HepG2 (cell line): ENCODE results near the gene RCAN2. TPM values are rescaled to one million over a fixed set of nuclear protein-coding genes. Genes with fewer than 3 reads are reported as not detected.

Experiments
- ATAC-seq: fragments of 200-7000 bp; cut with Tn5 transposase; 3 replicates; pipeline ENCODE4 v1.9.1; 2020; ENCODE audit warnings: mild to moderate bottlenecking, moderate library complexity
- BruUV-seq: library from RNA; stranded (reverse); fragments of 400-500 nt; replicated peaks from 2 replicates; lab custom pipeline; 2021; lab: Mats Ljungman, UMichigan
- CTCF ChIA-PET: fragments of 300-600 bp; formaldehyde crosslinking; extraction: SDS; loops from one replicate; lab custom pipeline; 2021; ENCODE audit warnings: low total read pairs, inconsistent platforms, low intra/inter-chr PET ratio; lab: Yijun Ruan, JAX
- POLR2A ChIA-PET: fragments of 350-600 bp; sonication (Branson Sonifier 250); formaldehyde crosslinking; loops from one replicate; lab custom pipeline; 2020; ENCODE audit warnings: antibody characterized with exemption, inconsistent platforms; lab: Yijun Ruan, JAX
- DNase-seq: peaks from one replicate; pipeline ENCODE4 v3.0.0-alpha.2; 2015; ENCODE audit warnings: low spot score
- FAIRE-seq: peaks from 3 replicates; lab custom pipeline; 2011; peaks lifted over from hg19 to GRCh38; lab: Jason Lieb, UNC
- H2AFZ ChIP-seq: one replicate; pipeline ENCODE4 v1.6.1; 2011; ENCODE audit warnings: low read length, inconsistent platforms
- H3K27ac ChIP-seq: fragments of 300-600 bp; 3 replicates; pipeline ENCODE4 v1.8.0; 2011; ENCODE audit warnings: mixed run types, mild to moderate bottlenecking, mixed read lengths, low read length, inconsistent platforms; ENCODE audit not compliant: insufficient read depth; ENCODE audit errors: extremely low read length
- H3K27me3 ChIP-seq, 2 experiments: fragments of 200-600 bp in 1 of 2; 2 replicates in 1 of 2; 3 replicates in 1 of 2; pipeline versions ENCODE4 v1.6.0 to v1.8.0; 2011; ENCODE audit warnings: low read length in 2 of 2, mild to moderate bottlenecking in 2 of 2, moderate library complexity in 2 of 2, inconsistent platforms in 1 of 2; ENCODE audit not compliant: insufficient read depth in 2 of 2, control insufficient read depth in 1 of 2
- H3K36me3 ChIP-seq, 2 experiments: fragments of 200-600 bp in 1 of 2; replicated peaks in 1 of 2; 2 replicates in 1 of 2; 3 replicates in 1 of 2; pipeline versions ENCODE4 v1.5.1 to v1.8.0; 2011; ENCODE audit warnings: low read length in 2 of 2, inconsistent platforms in 1 of 2; ENCODE audit not compliant: insufficient read depth in 2 of 2, control insufficient read depth in 1 of 2
- H3K4me1 ChIP-seq: 2 replicates; pipeline ENCODE4 v1.5.1; 2012; ENCODE audit warnings: low read length, inconsistent platforms; ENCODE audit not compliant: insufficient read depth
- H3K4me2 ChIP-seq: 2 replicates; pipeline ENCODE4 v1.6.0; 2011; ENCODE audit warnings: low read depth, low read length, inconsistent platforms
- H3K4me3 ChIP-seq, 3 experiments: fragments of 200-600 bp in 1 of 3; sonication (generic), shearing (Covaris generic) in 1 of 3; replicated peaks in 1 of 3; 2 replicates each; pipeline ENCODE4 v1.5.1; 2011 to 2016; ENCODE audit warnings: low read length in 3 of 3, inconsistent platforms in 2 of 3, low read depth in 2 of 3, mild to moderate bottlenecking in 2 of 3, control low read depth in 1 of 3, mixed read lengths in 1 of 3; ENCODE audit not compliant: insufficient read depth in 1 of 3
- H3K79me2 ChIP-seq: one replicate; pipeline ENCODE4 v1.6.1; 2011; ENCODE audit warnings: low read length, inconsistent platforms; ENCODE audit not compliant: insufficient read depth
- H3K9ac ChIP-seq: 2 replicates; pipeline ENCODE4 v1.6.0; 2011; ENCODE audit warnings: mild to moderate bottlenecking, low read depth, low read length, inconsistent platforms; ENCODE audit not compliant: insufficient read depth
- H3K9me3 ChIP-seq: 2 replicates; pipeline ENCODE4 v1.5.1; 2012; ENCODE audit warnings: mild to moderate bottlenecking, low read length
- H4K20me1 ChIP-seq: 2 replicates; pipeline ENCODE4 v1.6.0; 2011; ENCODE audit warnings: inconsistent platforms, mild to moderate bottlenecking, low read length, moderate library complexity; ENCODE audit not compliant: insufficient read depth
- ARNT2 ChIP-seq: sonication (generic); formaldehyde crosslinking; IDR thresholded peaks from 2 replicates; pipeline ENCODE4 v1.8.0; 2022; ENCODE audit warnings: mild to moderate bottlenecking, low read depth, missing genetic modification reagents, moderate library complexity
- BCLAF1 ChIP-seq: fragments of 450-650 bp; IDR thresholded peaks from 2 replicates; pipeline ENCODE4 v1.6.1; 2017; ENCODE audit warnings: mild to moderate bottlenecking
- EEA1 ChIP-seq: sonication (generic); formaldehyde crosslinking; IDR thresholded peaks from 2 replicates; pipeline ENCODE4 v1.5.1; 2020; ENCODE audit warnings: mild to moderate bottlenecking, missing genetic modification reagents, borderline replicate concordance
- ELF3 ChIP-seq: IDR thresholded peaks from 2 replicates; pipeline ENCODE4 v1.6.1; 2016; ENCODE audit warnings: missing genetic modification reagents, missing compliant biosample characterization
- HNRNPH1 ChIP-seq: fragments of 200-400 bp; formaldehyde crosslinking; optimal IDR thresholded peaks from 2 replicates; pipeline ENCODE3; 2017; ENCODE audit warnings: mild to moderate bottlenecking, low read depth, low read length
- KIAA2018 ChIP-seq: sonication (generic); formaldehyde crosslinking; IDR thresholded peaks from 2 replicates; pipeline ENCODE4 v1.5.0; 2020; ENCODE audit warnings: mild to moderate bottlenecking, missing genetic modification reagents, borderline replicate concordance
- KMT2A ChIP-seq: sonication (generic); formaldehyde crosslinking; IDR thresholded peaks from 2 replicates; pipeline ENCODE4 v1.4.0; 2020; ENCODE audit warnings: missing genetic modification reagents
- SIN3A ChIP-seq: IDR thresholded peaks from 2 replicates; pipeline ENCODE4 v1.6.1; 2011; ENCODE audit warnings: low read depth, mild to moderate bottlenecking, control low read depth, low read length, borderline replicate concordance
- SNRNP70 ChIP-seq: fragments of 200-400 bp; formaldehyde crosslinking; IDR thresholded peaks from 2 replicates; pipeline ENCODE4 v1.6.1; 2017; ENCODE audit warnings: mild to moderate bottlenecking, low read depth, low read length, moderate library complexity
- TBP ChIP-seq: sonication (generic); formaldehyde crosslinking; IDR thresholded peaks from 2 replicates; pipeline ENCODE4 v1.5.0; 2020; ENCODE audit warnings: missing genetic modification reagents
- TP53 ChIP-seq: sonication (generic); formaldehyde crosslinking; conservative IDR thresholded peaks from 2 replicates; pipeline ENCODE4 v1.4.0; 2020; ENCODE audit warnings: missing genetic modification reagents
- ZIK1 ChIP-seq: sonication (generic); formaldehyde crosslinking; IDR thresholded peaks from 2 replicates; pipeline ENCODE4 v1.5.0; 2020; ENCODE audit warnings: mild to moderate bottlenecking, low read depth, missing genetic modification reagents, borderline replicate concordance
- ZNF12 ChIP-seq: sonication (generic); formaldehyde crosslinking; IDR thresholded peaks from 2 replicates; pipeline ENCODE4 v1.5.0; 2020; ENCODE audit warnings: missing genetic modification reagents
- ZNF563 ChIP-seq: sonication (generic); formaldehyde crosslinking; IDR thresholded peaks from 2 replicates; pipeline ENCODE4 v1.8.0; 2022; ENCODE audit warnings: mild to moderate bottlenecking, moderate library complexity, missing genetic modification reagents
- WGBS: methylation state at CpG from one replicate; pipeline ENCODE4 v1.1.6; 2017; ENCODE audit warnings: low lambda C conversion rate; 5-methylcytosine and 5-hydroxymethylcytosine counted together
- in situ Hi-C: cut with HindIII; loops from 2 replicates; pipeline ENCODE4 v1.10.0; 2017; ENCODE audit warnings: low pct_unique_long_range_greater_than_20kb; ENCODE audit not compliant: extremely low pct_ligation_motif_present
- intact Hi-C: fragments of 100-400 bp; cut with micrococcal nuclease; formaldehyde crosslinking; loops from one replicate; pipeline ENCODE4 v1.10.0; 2022; ENCODE audit not compliant: unreplicated experiment
- polyA plus RNA-seq, 8 experiments: library from polyadenylated mRNA; depleted of rRNA in 3 of 8; stranded (reverse) in 7 of 8; unstranded in 1 of 8; fragments of >200 nt; fragmentation: Illumina TruSeq in 4 of 8; extraction: Trizol in 4 of 8; gene quantifications; 2 replicates each; pipeline versions ENCODE4 v1.2.1 to v1.2.3, GENCODE V29; 2011 to 2016; ENCODE audit warnings: low read depth in 4 of 8, missing spikeins in 1 of 8, mixed read lengths in 1 of 8; ENCODE audit not compliant: insufficient read depth in 1 of 8
- total RNA-seq, 5 experiments: library from RNA; depleted of rRNA; stranded (reverse); fragments of >200 nt; fragmentation: Illumina TruSeq; extraction: Trizol; gene quantifications; 2 replicates each; pipeline ENCODE4 v1.2.3, GENCODE V29; 2016; ENCODE audit warnings: low read depth in 1 of 5

The RCAN2 gene
- total and polyA plus RNA-seq, 2 of the 13 experiments (the other 11 are each of a cell fraction or from before 2014, with no cell fraction given): not detected

- BruUV-seq: no TSS peak
- H3K4me1 ChIP-seq: no peaks in the 10 kb centered on the region
- POLR2A ChIA-PET: no interaction called here
Measured at GRCh38 chr6:46511320-46511719, 20.1 kb upstream of the RCAN2 start.

More at GRCh38 chr6:46511320-46511719, 20.1 kb upstream of the RCAN2 start:
- TF ChIP-seq BCLAF1 (no peak), ZNF12 (CRISPR knock-in tag) (no peak), KIAA2018 (CRISPR knock-in tag) (no peak), ZNF563 (CRISPR knock-in tag) (no peak), HNRNPH1 (no peak), ELF3 (CRISPR knock-in tag) (no peak), KMT2A (CRISPR knock-in tag) (no peak), SIN3A (no peak), TBP (CRISPR knock-in tag) (no peak), TP53 (no peak), SNRNP70 (no peak), ARNT2 (CRISPR knock-in tag) (no peak), ZIK1 (CRISPR knock-in tag) (no peak), EEA1 (CRISPR knock-in tag) (no peak)
- Histone ChIP-seq H3K27ac (no peak overlapping the region), H3K36me3 (no peaks in the 10 kb centered on the region), H3K4me2 (no peak overlapping the region), H2AFZ (no peak overlapping the region), H3K79me2 (no peaks in the 10 kb centered on the region), H3K27me3 (no peaks in the 10 kb centered on the region), H3K9me3 (no peaks in the 10 kb centered on the region), H3K9ac (no peak overlapping the region), H3K4me3 (no peak overlapping the region), H4K20me1 (no peaks in the 10 kb centered on the region)
- no peak for ATAC-seq
- DNase-seq: no peak
- FAIRE-seq: no peak
- in situ Hi-C loops: no loop called here
- intact Hi-C loops: no loop called here
- CTCF ChIA-PET: no interaction called here
- WGBS: 6% methylated on average over 7 of the region's 7 CpGs
